Stomach (tissue), 9 donors: ENCODE measurements around the gene OR7C1. TPM values are rescaled to one million over a fixed set of nuclear protein-coding genes. Genes with fewer than 3 reads are reported as not detected.
"Not testable (repeated sequence)": the region's sequence is repeated elsewhere in the genome, so short reads cannot be mapped to it uniquely, and the experiment has no call there.

Experiments used
- DNase-seq, 2 donors: peaks; one replicate each; pipeline versions ENCODE4 v3.0.0 to v3.0.0-alpha.2; 2013 to 2019
- H3K27ac ChIP-seq, 5 donors: fragments of 200-600 bp in 4 of 5; sonication (generic) in 4 of 5; one replicate each; pipeline ENCODE4 v1.5.1; 2013 to 2019; ENCODE audit warnings: mild to moderate bottlenecking in 1 of 5, moderate library complexity in 1 of 5
- H3K27me3 ChIP-seq, 3 donors: fragments of 200-600 bp; sonication (generic); one replicate each; pipeline ENCODE4 v1.5.1; 2017 to 2019; ENCODE audit warnings: mixed run types in 1 of 3
- H3K36me3 ChIP-seq, 4 donors: fragments of 200-600 bp; sonication (generic); 1 replicate in 3 of 4; 2 replicates in 1 of 4; pipeline ENCODE4 v1.5.1; 2016 to 2019
- H3K4me1 ChIP-seq, 4 donors: fragments of 200-600 bp; sonication (generic); one replicate each; pipeline ENCODE4 v1.5.1; 2016 to 2019
- H3K4me3 ChIP-seq, 4 donors: fragments of 200-600 bp; sonication (generic) in 3 of 4; one replicate each; pipeline ENCODE4 v1.5.1; 2016 to 2019; ENCODE audit warnings: mild to moderate bottlenecking in 1 of 4
- H3K9me3 ChIP-seq, 4 donors: fragments of 200-600 bp; sonication (generic); one replicate each; pipeline ENCODE4 v1.5.1; 2016 to 2019
- CTCF ChIP-seq, 7 experiments: fragments of 450-650 bp in 4 of 7; fragments of 200-600 bp in 3 of 7; sonication (generic) in 3 of 7; IDR thresholded peaks; one replicate each; pipeline ENCODE4 v1.5.1; 2016 to 2019; ENCODE audit warnings: antibody characterized with exemption in 7 of 7, control low read depth in 2 of 7, mild to moderate bottlenecking in 1 of 7
- EP300 ChIP-seq: sonication (generic); formaldehyde crosslinking; IDR thresholded peaks from one replicate; pipeline ENCODE4 v1.6.1; 2017; ENCODE audit warnings: antibody characterized with exemption
- POLR2A ChIP-seq, 4 donors: fragments of 450-650 bp; IDR thresholded peaks; one replicate each; pipeline ENCODE4 v1.6.1; 2016; ENCODE audit warnings: antibody characterized with exemption in 4 of 4, control low read depth in 2 of 4, mild to moderate bottlenecking in 1 of 4, moderate library complexity in 1 of 4
- POLR2AphosphoS5 ChIP-seq, 3 donors: sonication (generic); formaldehyde crosslinking; IDR thresholded peaks; one replicate each; pipeline ENCODE4 v1.6.1; 2016; ENCODE audit warnings: antibody characterized with exemption in 3 of 3
- WGBS, 5 donors: extraction: QIAGEN DNeasy Blood & Tissue Kit in 3 of 5; methylation state at CpG; one replicate each; pipeline versions ENCODE4 v1.1.5 to v1.1.7; 2013 to 2018; 5-methylcytosine and 5-hydroxymethylcytosine counted together
- intact Hi-C: fragments of 100-400 bp; cut with DNase I; formaldehyde crosslinking; loops from one replicate; pipeline ENCODE4 v1.15.1; 2023; ENCODE audit warnings: low total_unique reads
- polyA plus RNA-seq, 3 donors: library from polyadenylated mRNA; stranded (reverse); fragments of 200-250 nt; gene quantifications; one replicate each; pipeline ENCODE4 v1.2.3, GENCODE V29; 2013
- total RNA-seq, 5 donors: library from RNA; depleted of rRNA; stranded (reverse); fragments of >200 nt; gene quantifications; one replicate each; pipeline versions ENCODE4 v1.1.0 to v1.2.3, GENCODE V29; 2014 to 2016
- donor health status: healthy with polysubstance abuse.
- donor health status: Bipolar disorder and iron deficiency.
- donor health status: healthy.

The OR7C1 gene
- total and polyA plus RNA-seq, 8 donors = not detected

GRCh38 chr19:14768001-14768400 lies 67.0 kb downstream of the OR7C1 start:
- TF ChIP-seq POLR2AphosphoS5 (IDR thresholded peaks at IDR 0.05) = no peak
- TF ChIP-seq POLR2A (IDR thresholded peaks at IDR 0.05) = no peak
- no peak for TF ChIP-seq CTCF (IDR thresholded peaks at IDR 0.05)
- no peak for TF ChIP-seq EP300
- Histone ChIP-seq H3K27me3 (peaks cover 0 to 6% (median 0%) of the 10 kb centered on the region in 3 donors), H3K36me3 (peaks cover 0 to 24% (median 0%) of the 10 kb centered on the region in 4 donors), H3K9me3 (peaks cover 0 to under 1% (median 0%) of the 10 kb centered on the region in 4 donors), H3K4me3 (no peak overlapping the region), H3K4me1 (no peaks in the 10 kb centered on the region), H3K27ac (no peak overlapping the region)
- no peak for DNase-seq
- intact Hi-C loops = loop anchor here (5.0 kb wide), 1 partner anchor 371 kb away; no protein-coding TSS in a partner anchor
- WGBS, 5 donors = 49 to 95% (median 82%) methylated on average over 2 of the region's 2 CpGs

- intact Hi-C loops = loop anchor here (5.0 kb wide), 1 partner anchor 370 kb away; no protein-coding TSS in a partner anchor
- Histone ChIP-seq H3K27me3 (peaks cover 0 to 6% (median 0%) of the 10 kb centered on the region in 3 donors), H3K4me1 (no peaks in the 10 kb centered on the region), H3K9me3 (peaks cover 0 to 5% (median 0%) of the 10 kb centered on the region in 4 donors), H3K4me3 (no peak overlapping the region), H3K27ac (no peak overlapping the region), H3K36me3 (peaks cover 0 to 27% (median 0%) of the 10 kb centered on the region in 4 donors)
- TF ChIP-seq EP300 (no peak), POLR2AphosphoS5 (IDR thresholded peaks at IDR 0.05) (no peak), CTCF (IDR thresholded peaks at IDR 0.05) (no peak), POLR2A (IDR thresholded peaks at IDR 0.05) (no peak)
- WGBS, 5 donors = 56 to 85% (median 76%) methylated on average over 2 of the region's 2 CpGs
- DNase-seq = peak in 1 of 2 donors; percentile 11
These were observed 67.5 kb downstream of the OR7C1 start for GRCh38 chr19:14767466-14767971.

DNA sequence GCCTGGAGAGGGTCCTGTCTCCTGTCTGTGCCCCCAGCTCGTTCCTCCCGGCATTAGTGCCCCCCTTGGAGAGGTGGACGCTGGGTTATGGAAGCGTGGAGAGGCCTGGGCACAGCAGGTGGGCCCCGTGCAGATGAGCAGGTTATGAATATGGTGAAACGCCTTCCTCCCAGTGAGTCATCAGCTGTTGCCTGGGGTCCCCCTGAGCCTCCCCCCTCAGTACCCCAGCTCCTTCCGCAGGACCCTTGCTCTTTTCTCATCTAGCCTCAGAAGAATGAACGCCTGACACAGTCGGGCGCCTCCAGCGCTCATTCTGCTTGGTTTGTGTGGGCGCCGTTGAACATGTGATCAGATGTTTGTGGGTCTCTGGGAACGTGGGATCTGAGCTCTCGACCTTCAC lies 69.1 kb downstream of the OR7C1 start:
- not testable (repeated sequence) for H3K27me3 ChIP-seq, H3K4me1 ChIP-seq, H3K4me3 ChIP-seq, H3K9me3 ChIP-seq, DNase-seq, H3K27ac ChIP-seq
- WGBS, 5 donors = 78 to 83% (median 79%) methylated on average over 9 to 15 of the region's 15 CpGs
- intact Hi-C loops = loop anchor here (5.0 kb wide), 1 partner anchor 369 kb away; no protein-coding TSS in a partner anchor
- H3K36me3 ChIP-seq = peaks cover 0 to 25% (median 0%) of the 10 kb centered on the region in 4 donors

DNA sequence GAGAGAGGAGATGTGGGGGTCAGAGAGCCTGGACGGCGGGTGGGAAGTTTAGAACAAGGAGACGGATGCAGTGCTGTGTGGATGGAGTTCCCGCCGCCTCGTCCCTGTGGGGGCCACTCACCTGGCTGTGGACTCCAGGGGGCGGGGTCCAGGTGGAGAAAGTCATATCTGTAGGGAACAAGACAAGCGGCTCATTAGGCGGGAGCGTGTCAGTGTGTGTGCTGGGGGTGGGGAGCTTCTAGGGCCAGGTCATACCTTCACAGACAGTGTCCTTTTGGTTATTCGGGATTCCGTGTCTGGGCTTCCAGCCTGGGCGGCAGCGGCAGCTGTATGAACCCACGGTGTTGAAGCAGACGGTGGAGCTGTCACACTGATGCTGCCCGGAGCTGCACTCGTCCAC lies 69.6 kb downstream of the OR7C1 start:
- H3K36me3 ChIP-seq = peaks cover 0 to 25% (median 0%) of the 10 kb centered on the region in 4 donors
- not testable (repeated sequence) for H3K9me3 ChIP-seq, DNase-seq, H3K4me3 ChIP-seq, H3K27ac ChIP-seq, H3K27me3 ChIP-seq, H3K4me1 ChIP-seq
- WGBS, 5 donors = 66 to 89% (median 83%) methylated on average over 5 to 17 of the region's 18 CpGs
- intact Hi-C loops = loop anchor here (5.0 kb wide), 1 partner anchor 368 kb away; no protein-coding TSS in a partner anchor

GRCh38 chr19:14764401-14764800 lies 70.6 kb downstream of the OR7C1 start:
- H3K27me3 ChIP-seq = peaks cover 0 to 6% (median 0%) of the 10 kb centered on the region in 3 donors
- intact Hi-C loops = no loop called here
- 82 to 92% (median 85%) methylated on average over 2 to 9 of the region's 9 CpGs for WGBS, 5 donors
- TF ChIP-seq CTCF (IDR thresholded peaks at IDR 0.05) (no peak), POLR2A (IDR thresholded peaks at IDR 0.05) (no peak), EP300 (no peak), POLR2AphosphoS5 (IDR thresholded peaks at IDR 0.05) (no peak)
- no peak overlapping the region for H3K27ac ChIP-seq
- H3K9me3 ChIP-seq = peaks cover 0 to 5% (median 1%) of the 10 kb centered on the region in 4 donors
- no peak overlapping the region for H3K4me3 ChIP-seq
- H3K4me1 ChIP-seq = no peaks in the 10 kb centered on the region
- peaks cover 0 to 25% (median 0%) of the 10 kb centered on the region in 4 donors for H3K36me3 ChIP-seq
- DNase-seq = no peak
